Measurements from ENCODE around the gene CCDC92B.

The CCDC92B gene

DNA sequence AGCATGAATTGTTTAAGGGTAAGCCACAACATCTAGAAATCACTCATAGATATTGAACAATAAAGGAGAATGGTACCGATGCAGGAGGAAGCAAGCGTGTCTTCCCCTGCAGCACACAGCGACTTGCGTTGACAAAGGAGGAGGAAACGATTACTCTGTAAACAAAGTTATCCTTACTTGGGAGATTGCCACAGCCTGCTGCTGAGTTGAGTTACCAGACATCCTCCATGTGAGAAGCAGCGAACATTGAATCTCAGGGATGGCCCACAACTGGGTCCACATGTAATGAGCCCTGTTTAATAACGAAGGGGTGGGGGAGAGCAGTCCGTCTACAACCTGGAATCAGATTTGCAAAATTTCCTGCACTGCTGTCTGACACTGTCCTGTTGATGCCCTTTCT lies 65.5 kb downstream of the CCDC92B start:
- no CpG with 5 or more reads among the region's 8 CpGs for WGBS, 2 donors (ENCODE audit: extremely low coverage in 2 of 2, insufficient read length in 2 of 2, insufficient replicate concordance in 1 of 2)
- H3K18ac ChIP-seq (ENCODE audit: low read length), result no peak overlapping the region
- H3K9me3 ChIP-seq (replicated peaks in 1 of 2; ENCODE audit: control insufficient read depth in 2 of 2, insufficient read depth in 1 of 2, low read depth in 1 of 2, low read length in 2 of 2), result no peaks in the 10 kb centered on the region
- no peak overlapping the region for H3K27ac ChIP-seq (replicated peaks; ENCODE audit: low read length)
- H3K23ac ChIP-seq (ENCODE audit: low read depth, low read length, poor library complexity), result no peak overlapping the region
- no peak for DNase-seq (ENCODE audit: low spot score)
- H4K91ac ChIP-seq (ENCODE audit: low read depth, low read length, poor library complexity), result no peak overlapping the region
- no peaks in the 10 kb centered on the region for H3K79me1 ChIP-seq (ENCODE audit: low read depth, low read length)
- no peak overlapping the region for H3K4me2 ChIP-seq (ENCODE audit: insufficient read depth, low read length, poor library complexity, severe bottlenecking)
- no peak overlapping the region for H2BK12ac ChIP-seq (ENCODE audit: low read length)
- H2AK5ac ChIP-seq (ENCODE audit: low read depth, low read length), result no peak overlapping the region
- no peak overlapping the region for H3K14ac ChIP-seq (ENCODE audit: low read length)
- H2BK120ac ChIP-seq (ENCODE audit: low read depth, low read length), result no peak overlapping the region
- H4K8ac ChIP-seq (ENCODE audit: low read depth, low read length), result no peak overlapping the region
- no peak overlapping the region for H2BK15ac ChIP-seq (ENCODE audit: low read length)
- no peak overlapping the region for H3K9ac ChIP-seq (ENCODE audit: low read depth, low read length, poor library complexity)
- H2AFZ ChIP-seq (ENCODE audit: low read length), result no peak overlapping the region
- no peak overlapping the region for H3K4ac ChIP-seq (ENCODE audit: low read length)
- H2BK5ac ChIP-seq (ENCODE audit: low read length), result no peak overlapping the region
- H3K36me3 ChIP-seq (replicated peaks in 1 of 2; ENCODE audit: control insufficient read depth in 2 of 2, insufficient read depth in 2 of 2, low read length in 2 of 2), result peaks cover 17 to 66% of the 10 kb centered on the region in 2 donors
- H3K27me3 ChIP-seq (ENCODE audit: control insufficient read depth in 3 of 3, insufficient read depth in 3 of 3, low read depth in 1 of 3, low read length in 3 of 3), result no peaks in the 10 kb centered on the region
- H3K4me3 ChIP-seq (ENCODE audit: low read length in 2 of 2), result no peak overlapping the region
- peaks cover 2% of the 10 kb centered on the region in 2 donors for H3K4me1 ChIP-seq (ENCODE audit: control insufficient read depth in 2 of 2, insufficient read depth in 1 of 2, low read depth in 1 of 2, low read length in 2 of 2)

GRCh38 chr17:2682176-2682938 lies 67.1 kb downstream of the CCDC92B start:
- Histone ChIP-seq H2BK12ac (ENCODE audit: low read length) (no peak overlapping the region), H3K27ac (replicated peaks; ENCODE audit: low read length) (no peak overlapping the region), H3K9ac (ENCODE audit: low read depth, low read length, poor library complexity) (no peak overlapping the region), H2BK120ac (ENCODE audit: low read depth, low read length) (no peak overlapping the region), H3K18ac (ENCODE audit: low read length) (no peak overlapping the region), H2AFZ (ENCODE audit: low read length) (no peak overlapping the region), H3K36me3 (replicated peaks in 1 of 2; ENCODE audit: control insufficient read depth in 2 of 2, insufficient read depth in 2 of 2, low read length in 2 of 2) (peaks cover 22 to 76% of the 10 kb centered on the region in 2 donors), H3K4ac (ENCODE audit: low read length) (no peak overlapping the region), H2AK5ac (ENCODE audit: low read depth, low read length) (no peak overlapping the region), H3K9me3 (replicated peaks in 1 of 2; ENCODE audit: control insufficient read depth in 2 of 2, insufficient read depth in 1 of 2, low read depth in 1 of 2, low read length in 2 of 2) (no peaks in the 10 kb centered on the region), H3K23ac (ENCODE audit: low read depth, low read length, poor library complexity) (no peak overlapping the region), H3K4me2 (ENCODE audit: insufficient read depth, low read length, poor library complexity, severe bottlenecking) (no peak overlapping the region), H3K4me3 (ENCODE audit: low read length in 2 of 2) (no peak overlapping the region), H2BK5ac (ENCODE audit: low read length) (no peak overlapping the region), H2BK15ac (ENCODE audit: low read length) (no peak overlapping the region), H3K79me1 (ENCODE audit: low read depth, low read length) (no peaks in the 10 kb centered on the region), H3K4me1 (ENCODE audit: control insufficient read depth in 2 of 2, insufficient read depth in 1 of 2, low read depth in 1 of 2, low read length in 2 of 2) (peaks cover 2% of the 10 kb centered on the region in 2 donors), H4K8ac (ENCODE audit: low read depth, low read length) (no peak overlapping the region), H3K27me3 (ENCODE audit: control insufficient read depth in 3 of 3, insufficient read depth in 3 of 3, low read depth in 1 of 3, low read length in 3 of 3) (no peaks in the 10 kb centered on the region), H3K14ac (ENCODE audit: low read length) (no peak overlapping the region), H4K91ac (ENCODE audit: low read depth, low read length, poor library complexity) (no peak overlapping the region)
- no peak for DNase-seq (ENCODE audit: low spot score)
- no CpG with 5 or more reads among the region's 3 CpGs for WGBS, 2 donors (ENCODE audit: extremely low coverage in 2 of 2, insufficient read length in 2 of 2, insufficient replicate concordance in 1 of 2)

- Histone ChIP-seq H4K91ac (ENCODE audit: low read depth, low read length, poor library complexity) (no peak overlapping the region), H3K4ac (ENCODE audit: low read length) (no peak overlapping the region), H2BK15ac (ENCODE audit: low read length) (no peak overlapping the region), H2BK5ac (ENCODE audit: low read length) (no peak overlapping the region), H2AK5ac (ENCODE audit: low read depth, low read length) (no peak overlapping the region), H3K9me3 (replicated peaks in 1 of 2; ENCODE audit: control insufficient read depth in 2 of 2, insufficient read depth in 1 of 2, low read depth in 1 of 2, low read length in 2 of 2) (no peaks in the 10 kb centered on the region), H2BK120ac (ENCODE audit: low read depth, low read length) (no peak overlapping the region), H3K27ac (replicated peaks; ENCODE audit: low read length) (no peak overlapping the region), H3K4me2 (ENCODE audit: insufficient read depth, low read length, poor library complexity, severe bottlenecking) (no peak overlapping the region), H3K18ac (ENCODE audit: low read length) (no peak overlapping the region), H2BK12ac (ENCODE audit: low read length) (no peak overlapping the region), H3K23ac (ENCODE audit: low read depth, low read length, poor library complexity) (no peak overlapping the region), H3K4me1 (ENCODE audit: control insufficient read depth in 2 of 2, insufficient read depth in 1 of 2, low read depth in 1 of 2, low read length in 2 of 2) (peaks cover 2% of the 10 kb centered on the region in 2 donors), H3K79me1 (ENCODE audit: low read depth, low read length) (no peaks in the 10 kb centered on the region), H3K27me3 (ENCODE audit: control insufficient read depth in 3 of 3, insufficient read depth in 3 of 3, low read depth in 1 of 3, low read length in 3 of 3) (no peaks in the 10 kb centered on the region), H4K8ac (ENCODE audit: low read depth, low read length) (no peak overlapping the region), H3K14ac (ENCODE audit: low read length) (no peak overlapping the region), H3K4me3 (ENCODE audit: low read length in 2 of 2) (no peak overlapping the region), H2AFZ (ENCODE audit: low read length) (no peak overlapping the region), H3K36me3 (replicated peaks in 1 of 2; ENCODE audit: control insufficient read depth in 2 of 2, insufficient read depth in 2 of 2, low read length in 2 of 2) (peaks cover 22 to 82% of the 10 kb centered on the region in 2 donors), H3K9ac (ENCODE audit: low read depth, low read length, poor library complexity) (no peak overlapping the region)
- no CpG with 5 or more reads among the region's 7 CpGs for WGBS, 2 donors (ENCODE audit: extremely low coverage in 2 of 2, insufficient read length in 2 of 2, insufficient replicate concordance in 1 of 2)
- DNase-seq (ENCODE audit: low spot score), result no peak
These were observed 67.8 kb downstream of the CCDC92B start for GRCh38 chr17:2681650-2682049.

- H2BK120ac ChIP-seq (ENCODE audit: low read depth, low read length), result no peak overlapping the region
- no peak overlapping the region for H2BK5ac ChIP-seq (ENCODE audit: low read length)
- no peak overlapping the region for H4K8ac ChIP-seq (ENCODE audit: low read depth, low read length)
- no peak overlapping the region for H2AFZ ChIP-seq (ENCODE audit: low read length)
- peaks cover 2% of the 10 kb centered on the region in 2 donors for H3K4me1 ChIP-seq (ENCODE audit: control insufficient read depth in 2 of 2, insufficient read depth in 1 of 2, low read depth in 1 of 2, low read length in 2 of 2)
- H3K4me2 ChIP-seq (ENCODE audit: insufficient read depth, low read length, poor library complexity, severe bottlenecking), result no peak overlapping the region
- no CpG with 5 or more reads among the region's 2 CpGs for WGBS, 2 donors (ENCODE audit: extremely low coverage in 2 of 2, insufficient read length in 2 of 2, insufficient replicate concordance in 1 of 2)
- H3K14ac ChIP-seq (ENCODE audit: low read length), result no peak overlapping the region
- H3K23ac ChIP-seq (ENCODE audit: low read depth, low read length, poor library complexity), result no peak overlapping the region
- no peaks in the 10 kb centered on the region for H3K79me1 ChIP-seq (ENCODE audit: low read depth, low read length)
- no peak overlapping the region for H3K4ac ChIP-seq (ENCODE audit: low read length)
- H3K9ac ChIP-seq (ENCODE audit: low read depth, low read length, poor library complexity), result no peak overlapping the region
- H2BK12ac ChIP-seq (ENCODE audit: low read length), result no peak overlapping the region
- no peak overlapping the region for H3K27ac ChIP-seq (replicated peaks; ENCODE audit: low read length)
- no peak for DNase-seq (ENCODE audit: low spot score)
- H2AK5ac ChIP-seq (ENCODE audit: low read depth, low read length), result no peak overlapping the region
- no peak overlapping the region for H2BK15ac ChIP-seq (ENCODE audit: low read length)
- H3K36me3 ChIP-seq (replicated peaks in 1 of 2; ENCODE audit: control insufficient read depth in 2 of 2, insufficient read depth in 2 of 2, low read length in 2 of 2), result peaks cover 22 to 88% of the 10 kb centered on the region in 2 donors
- H3K27me3 ChIP-seq (ENCODE audit: control insufficient read depth in 3 of 3, insufficient read depth in 3 of 3, low read depth in 1 of 3, low read length in 3 of 3), result no peaks in the 10 kb centered on the region
- no peak overlapping the region for H4K91ac ChIP-seq (ENCODE audit: low read depth, low read length, poor library complexity)
- H3K18ac ChIP-seq (ENCODE audit: low read length), result no peak overlapping the region
- H3K4me3 ChIP-seq (ENCODE audit: low read length in 2 of 2), result no peak overlapping the region
- H3K9me3 ChIP-seq (replicated peaks in 1 of 2; ENCODE audit: control insufficient read depth in 2 of 2, insufficient read depth in 1 of 2, low read depth in 1 of 2, low read length in 2 of 2), result no peaks in the 10 kb centered on the region
These were observed 68.5 kb downstream of the CCDC92B start for GRCh38 chr17:2680961-2681360.

All from neuronal stem cell (in vitro differentiated cells).